Measurements from ENCODE around the gene ANP32A. TPM values are rescaled to one million over a fixed set of nuclear protein-coding genes. Genes with fewer than 3 reads are reported as not detected.
A peak's percentile ranks its signal among the peaks of the same experiment; 100 is the strongest.

Gene ANP32A
- total RNA-seq, 2 experiments from 2014 or later: 55.1 to 57.3 TPM

GRCh38 chr15:68830141-68830785 is 9.6 kb upstream of the ANP32A start:
- Histone ChIP-seq H3K9me3 (ENCODE audit: control insufficient read depth in 1 of 2, insufficient read depth in 1 of 2, low read length in 2 of 2) (no peaks in the 10 kb centered on the region), H3K27ac (ENCODE audit: low read depth in 1 of 2, low read length in 2 of 2) (no peak overlapping the region), H3K4me3 (ENCODE audit: low read length) (no peak overlapping the region), H3K4me1 (ENCODE audit: insufficient read depth, low read length) (peaks cover 13% of the 10 kb centered on the region), H3K36me3 (ENCODE audit: insufficient read depth, low read length) (no peaks in the 10 kb centered on the region), H3K27me3 (ENCODE audit: control insufficient read depth in 1 of 2, insufficient read depth in 2 of 2, low read length in 2 of 2) (no peaks in the 10 kb centered on the region)
- no peak overlapping the region for H3K27ac Mint-ChIP-seq
- no peaks in the 10 kb centered on the region for H3K36me3 Mint-ChIP-seq (ENCODE audit: low read depth)
- no peak for DNase-seq
- H3K4me1 Mint-ChIP-seq (ENCODE audit: low read depth): peaks cover 24% of the 10 kb centered on the region
- intact Hi-C loops (cut with DNase I, micrococcal nuclease): no loop called here
- no peak overlapping the region for H3K4me3 Mint-ChIP-seq
- ChIA-PET CTCF (interaction anchor here (1.3 kb wide), 1 partner anchor 46 kb away, joined by 3 read pairs; no protein-coding TSS in a partner anchor), POLR2A (interaction anchor here (2.3 kb wide), 1 partner anchor 13 kb away, joined by 9 read pairs; no protein-coding TSS in a partner anchor)
- no peak for TF ChIP-seq CTCF (IDR thresholded peaks at IDR 0.05)
- ATAC-seq (ENCODE audit: poor library complexity): no peak
- peaks cover 2% of the 10 kb centered on the region for H3K9me3 Mint-ChIP-seq
- peaks cover under 1% of the 10 kb centered on the region for H3K27me3 Mint-ChIP-seq

GRCh38 chr15:68829068-68829467 is 8.4 kb upstream of the ANP32A start:
- H3K27me3 Mint-ChIP-seq: no peaks in the 10 kb centered on the region
- CTCF ChIA-PET: interaction anchor here (0.6 to 1.9 kb wide), 9 partner anchors 9 to 46 kb away, joined by 3 to 19 read pairs (median 4); partner anchors contain the start of gene ANP32A

GRCh38 chr15:68823561-68823960 is 2.9 kb upstream of the ANP32A start:
- no peaks in the 10 kb centered on the region for H3K9me3 ChIP-seq (ENCODE audit: control insufficient read depth in 1 of 2, insufficient read depth in 1 of 2, low read length in 2 of 2)
- ATAC-seq (ENCODE audit: poor library complexity): no peak
- H3K27me3 ChIP-seq (ENCODE audit: control insufficient read depth in 1 of 2, insufficient read depth in 2 of 2, low read length in 2 of 2): no peaks in the 10 kb centered on the region
- peaks cover 17% of the 10 kb centered on the region for H3K4me1 Mint-ChIP-seq (ENCODE audit: low read depth)
- no peak overlapping the region for H3K4me3 ChIP-seq (ENCODE audit: low read length)
- H3K4me3 Mint-ChIP-seq: peak overlapping the region; percentile 55
- no peak for TF ChIP-seq CTCF (IDR thresholded peaks at IDR 0.05)
- POLR2A ChIA-PET: no interaction called here
- H3K27me3 Mint-ChIP-seq: no peaks in the 10 kb centered on the region
- peaks cover 5% of the 10 kb centered on the region for H3K4me1 ChIP-seq (ENCODE audit: insufficient read depth, low read length)
- no peaks in the 10 kb centered on the region for H3K9me3 Mint-ChIP-seq
- DNase-seq: no peak
- intact Hi-C loops (cut with DNase I, micrococcal nuclease): loop anchor here in 1 of 2 experiments (5.0 kb wide), 1 partner anchor 54 kb away; no protein-coding TSS in a partner anchor
- H3K27ac Mint-ChIP-seq: no peak overlapping the region
- H3K36me3 ChIP-seq (ENCODE audit: insufficient read depth, low read length): no peaks in the 10 kb centered on the region
- CTCF ChIA-PET: interaction anchor here (1.6 to 2.2 kb wide), 2 partner anchors 40 to 45 kb away, joined by 3 to 6 read pairs; no protein-coding TSS in a partner anchor
- H3K36me3 Mint-ChIP-seq (ENCODE audit: low read depth): peaks cover 22% of the 10 kb centered on the region
- H3K27ac ChIP-seq (ENCODE audit: low read depth in 1 of 2, low read length in 2 of 2): no peak overlapping the region

More at GRCh38 chr15:68829068-68829467, 8.4 kb upstream of the ANP32A start:
- H3K4me3 Mint-ChIP-seq: no peak overlapping the region
- intact Hi-C loops (cut with DNase I, micrococcal nuclease): loop anchor here (1.0 to 2.0 kb wide), 2 partner anchors 46 to 98 kb away; no protein-coding TSS in a partner anchor
- no peak overlapping the region for H3K27ac Mint-ChIP-seq
- no peaks in the 10 kb centered on the region for H3K9me3 ChIP-seq (ENCODE audit: control insufficient read depth in 1 of 2, insufficient read depth in 1 of 2, low read length in 2 of 2)
- DNase-seq: peak in 4 of 14 experiments; percentile 31 to 67 (median 56)
- POLR2A ChIA-PET: interaction anchor here (0.9 to 2.3 kb wide), 7 partner anchors 8 to 47 kb away, joined by 4 to 11 read pairs (median 6); partner anchors contain the start of gene ANP32A
- no peak overlapping the region for H3K4me3 ChIP-seq (ENCODE audit: low read length)
- no peaks in the 10 kb centered on the region for H3K36me3 ChIP-seq (ENCODE audit: insufficient read depth, low read length)
- peaks cover 6% of the 10 kb centered on the region for H3K4me1 ChIP-seq (ENCODE audit: insufficient read depth, low read length)
- peak; percentile 64 for ATAC-seq (ENCODE audit: poor library complexity)
- peaks cover 19% of the 10 kb centered on the region for H3K4me1 Mint-ChIP-seq (ENCODE audit: low read depth)
- H3K36me3 Mint-ChIP-seq (ENCODE audit: low read depth): no peaks in the 10 kb centered on the region
- no peaks in the 10 kb centered on the region for H3K9me3 Mint-ChIP-seq
- no peak overlapping the region for H3K27ac ChIP-seq (ENCODE audit: low read depth in 1 of 2, low read length in 2 of 2)
- TF ChIP-seq CTCF (IDR thresholded peaks at IDR 0.05): peak; percentile 61
- H3K27me3 ChIP-seq (ENCODE audit: control insufficient read depth in 1 of 2, insufficient read depth in 2 of 2, low read length in 2 of 2): no peaks in the 10 kb centered on the region
